Activated naive CD8-positive, alpha-beta T cell treated with anti-CD3 and anti-CD28 coated beads for 36 hours (primary cell): ENCODE results near the gene METTL24. TPM values are rescaled to one million over a fixed set of nuclear protein-coding genes. Genes with fewer than 3 reads are reported as not detected.
"Not testable (repeated sequence)": the region's sequence is repeated elsewhere in the genome, so short reads cannot be mapped to it uniquely, and the experiment has no call there.

Experiments
- DNase-seq: peaks from one replicate; pipeline ENCODE4 v3.0.0; 2021
- H3K27ac Mint-ChIP-seq: one replicate; pipeline ENCODE4 v1.8.0; 2022; ENCODE audit warnings: mild to moderate bottlenecking, moderate library complexity, mixed read lengths
- H3K27me3 Mint-ChIP-seq: one replicate; pipeline ENCODE4 v1.8.0; 2022; ENCODE audit warnings: mild to moderate bottlenecking, mixed read lengths
- H3K36me3 Mint-ChIP-seq: one replicate; pipeline ENCODE4 v1.8.0; 2021; ENCODE audit warnings: mild to moderate bottlenecking, mixed read lengths
- H3K4me1 Mint-ChIP-seq: one replicate; pipeline ENCODE4 v1.8.0; 2021; ENCODE audit warnings: mixed read lengths
- H3K4me3 Mint-ChIP-seq: one replicate; pipeline ENCODE4 v1.8.0; 2022; ENCODE audit warnings: mild to moderate bottlenecking, moderate library complexity, mixed read lengths
- H3K9me3 Mint-ChIP-seq: one replicate; pipeline ENCODE4 v1.8.0; 2022; ENCODE audit warnings: mixed read lengths
- total RNA-seq, 2 experiments: library from RNA; stranded (reverse); gene quantifications; one replicate each; pipeline ENCODE4 v1.2.3, GENCODE V29; 2021

The METTL24 gene
- total RNA-seq, 2 experiments from 2014 or later = 0.26 to 0.27 TPM

DNA sequence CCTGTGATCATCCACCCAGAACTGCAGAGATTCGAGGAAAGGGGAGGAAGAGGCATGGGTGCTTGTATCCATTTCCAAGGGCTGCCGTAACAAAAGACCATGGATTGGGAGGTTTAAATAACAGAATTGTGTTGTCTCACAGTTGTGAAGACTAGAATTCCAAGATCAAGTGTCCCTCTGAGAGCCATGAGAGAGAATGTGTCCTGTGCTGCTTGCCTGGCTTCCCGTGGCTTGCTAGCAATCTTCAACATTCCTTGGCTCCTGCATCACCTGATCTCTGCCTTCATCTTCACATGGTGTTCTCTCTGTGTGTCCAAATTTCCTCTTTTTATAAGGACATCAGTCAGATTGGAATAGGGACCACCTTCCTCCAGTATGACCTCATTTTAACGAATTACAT is 108.1 kb downstream of the METTL24 start:
- H3K4me3 Mint-ChIP-seq = no peak overlapping the region
- peaks cover 3% of the 10 kb centered on the region for H3K9me3 Mint-ChIP-seq
- H3K27ac Mint-ChIP-seq = no peak overlapping the region
- DNase-seq = no peak
- H3K4me1 Mint-ChIP-seq = no peaks in the 10 kb centered on the region
- H3K36me3 Mint-ChIP-seq = peaks cover 1% of the 10 kb centered on the region
- no peaks in the 10 kb centered on the region for H3K27me3 Mint-ChIP-seq

DNA sequence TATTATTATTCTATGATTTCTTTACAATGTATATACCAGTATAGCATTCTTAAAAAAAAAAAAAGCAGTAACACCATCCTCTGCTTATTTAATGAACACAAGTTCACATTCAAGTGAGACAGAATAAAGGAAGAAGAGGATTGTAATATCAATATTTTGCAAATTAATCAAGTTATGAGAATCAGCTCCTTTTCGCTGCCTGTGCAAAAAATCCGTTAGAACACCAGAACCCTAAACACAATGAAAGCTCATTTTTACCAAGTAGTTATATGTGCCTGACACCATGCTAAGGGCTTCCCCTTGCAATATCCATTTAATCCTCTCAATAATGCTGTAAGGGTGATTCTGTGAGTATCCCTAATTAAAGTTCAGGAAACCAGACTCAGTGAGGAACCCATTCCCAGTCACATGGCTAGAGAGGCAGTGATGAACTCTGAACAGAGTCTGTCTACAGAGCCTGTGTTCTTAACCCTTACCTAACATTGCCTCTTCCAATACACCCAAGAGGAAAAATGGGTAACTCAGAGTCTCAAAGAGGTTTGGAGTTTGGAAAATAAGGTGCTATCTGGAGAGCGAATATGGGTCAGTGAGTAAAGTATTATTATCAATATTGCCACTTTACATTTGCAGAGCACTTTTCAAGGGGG is 111.1 kb downstream of the METTL24 start:
- Mint-ChIP-seq H3K27me3 (no peaks in the 10 kb centered on the region), H3K4me3 (no peak overlapping the region), H3K27ac (no peak overlapping the region), H3K4me1 (no peaks in the 10 kb centered on the region), H3K36me3 (peaks cover 5% of the 10 kb centered on the region), H3K9me3 (peaks cover 3% of the 10 kb centered on the region)
- DNase-seq = no peak

DNA sequence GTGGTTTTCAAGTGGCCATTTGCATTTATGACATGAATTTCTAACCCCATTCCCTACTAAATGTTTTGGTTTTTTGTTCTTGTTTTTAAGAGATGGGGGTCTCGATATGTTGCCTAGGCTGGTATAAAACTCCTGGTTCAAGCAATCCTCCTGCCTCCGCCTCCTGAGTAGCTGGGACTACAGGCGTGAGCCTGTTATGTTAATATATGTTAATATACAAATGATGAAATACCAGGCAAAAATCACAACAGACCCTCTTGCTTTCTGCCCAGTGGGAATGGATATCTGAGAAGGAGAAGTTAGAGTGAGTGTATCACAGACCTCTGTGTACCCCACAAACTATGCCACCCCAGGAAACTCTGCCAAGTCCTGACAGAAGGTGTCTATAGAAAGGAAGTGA is 111.8 kb downstream of the METTL24 start:
- DNase-seq = no peak
- Mint-ChIP-seq H3K4me3 (no peak overlapping the region), H3K36me3 (peaks cover 5% of the 10 kb centered on the region), H3K27ac (no peak overlapping the region), H3K27me3 (no peaks in the 10 kb centered on the region), H3K9me3 (peaks cover 3% of the 10 kb centered on the region), H3K4me1 (no peaks in the 10 kb centered on the region)

DNA sequence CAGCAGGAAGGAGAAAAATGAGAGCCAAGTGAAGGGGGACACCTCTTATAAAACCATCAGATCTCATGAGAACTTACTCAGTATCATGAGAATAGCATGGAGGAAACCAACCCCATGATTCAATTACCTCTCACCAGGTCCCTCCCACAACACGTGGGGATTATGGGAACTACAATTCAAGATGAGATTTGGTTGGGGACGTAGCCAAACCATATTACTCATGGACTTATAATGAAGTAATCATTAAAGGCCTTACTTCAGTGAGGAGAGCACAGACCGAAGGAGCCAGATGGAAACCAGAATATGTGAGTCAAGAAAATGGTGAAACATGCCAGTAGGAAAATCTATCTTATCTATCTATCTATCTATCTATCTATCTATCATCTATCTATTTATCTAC is 113.5 kb downstream of the METTL24 start:
- H3K36me3 Mint-ChIP-seq, H3K9me3 Mint-ChIP-seq, H3K4me1 Mint-ChIP-seq, H3K4me3 Mint-ChIP-seq, DNase-seq, H3K27ac Mint-ChIP-seq, H3K27me3 Mint-ChIP-seq: not testable (repeated sequence)

GRCh38 chr6:110239526-110240274 is 118.4 kb downstream of the METTL24 start:
- Mint-ChIP-seq H3K27me3 (no peaks in the 10 kb centered on the region), H3K4me3 (no peak overlapping the region), H3K27ac (no peak overlapping the region), H3K36me3 (peaks cover 20% of the 10 kb centered on the region), H3K4me1 (no peaks in the 10 kb centered on the region), H3K9me3 (no peaks in the 10 kb centered on the region)
- DNase-seq = no peak

- H3K27ac Mint-ChIP-seq, H3K4me3 Mint-ChIP-seq, DNase-seq, H3K27me3 Mint-ChIP-seq, H3K4me1 Mint-ChIP-seq, H3K9me3 Mint-ChIP-seq: not testable (repeated sequence)
- peaks cover 16% of the 10 kb centered on the region for H3K36me3 Mint-ChIP-seq
Observed at GRCh38 chr6:110236007-110236406, 122.1 kb downstream of the METTL24 start.

GRCh38 chr6:110233770-110234374 is 124.3 kb downstream of the METTL24 start:
- Mint-ChIP-seq H3K36me3 (peaks cover 18% of the 10 kb centered on the region), H3K4me3 (no peak overlapping the region), H3K27me3 (no peaks in the 10 kb centered on the region), H3K4me1 (peaks cover 9% of the 10 kb centered on the region), H3K27ac (peak overlapping the region; percentile 12), H3K9me3 (no peaks in the 10 kb centered on the region)
- DNase-seq = no peak

DNA sequence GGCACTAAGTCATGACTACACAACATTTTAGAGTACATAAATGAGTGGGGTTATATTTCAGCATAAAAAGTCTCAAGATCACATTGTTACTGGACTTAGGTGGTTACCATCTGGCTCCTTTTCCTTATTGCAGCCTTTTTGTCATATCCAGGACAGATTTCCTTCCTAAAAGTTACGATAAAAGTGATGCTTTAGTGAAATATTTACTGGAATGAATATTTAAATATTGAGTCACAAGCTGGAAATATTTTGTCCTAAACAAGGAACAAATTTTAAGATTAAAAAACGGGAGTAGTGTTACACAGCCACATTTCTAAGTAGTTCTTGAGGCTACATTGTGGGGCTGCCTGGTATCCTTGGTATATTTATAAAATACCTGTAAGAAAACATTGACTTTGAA is 125.7 kb downstream of the METTL24 start:
- DNase-seq = no peak
- Mint-ChIP-seq H3K36me3 (peaks cover 18% of the 10 kb centered on the region), H3K4me3 (no peak overlapping the region), H3K4me1 (peaks cover 9% of the 10 kb centered on the region), H3K9me3 (no peaks in the 10 kb centered on the region), H3K27me3 (no peaks in the 10 kb centered on the region), H3K27ac (no peak overlapping the region)

DNA sequence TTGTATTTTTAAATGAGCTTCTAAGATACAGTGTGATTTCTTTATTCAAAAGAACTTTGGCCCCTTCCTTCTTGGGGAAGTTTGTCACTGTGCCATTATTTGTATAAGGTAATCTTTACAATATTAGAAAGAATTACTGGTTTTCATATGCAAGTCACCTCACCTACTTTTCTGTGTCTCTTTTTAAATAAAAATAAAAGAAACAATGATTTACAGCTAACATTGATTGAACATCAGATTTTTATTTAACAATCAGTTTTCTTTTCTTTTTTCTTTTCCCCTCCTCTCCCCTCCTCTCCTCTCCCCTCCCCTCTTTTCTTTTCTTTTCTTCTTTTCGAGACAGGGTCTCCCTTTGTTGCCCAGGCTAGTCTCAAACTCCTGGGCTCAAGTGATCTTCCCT is 131.9 kb downstream of the METTL24 start:
- H3K27ac Mint-ChIP-seq = peak overlapping the region; percentile 29
- no peaks in the 10 kb centered on the region for H3K27me3 Mint-ChIP-seq
- no peaks in the 10 kb centered on the region for H3K4me1 Mint-ChIP-seq
- H3K9me3 Mint-ChIP-seq = no peaks in the 10 kb centered on the region
- no peak for DNase-seq
- no peak overlapping the region for H3K4me3 Mint-ChIP-seq
- peaks cover 6% of the 10 kb centered on the region for H3K36me3 Mint-ChIP-seq

DNA sequence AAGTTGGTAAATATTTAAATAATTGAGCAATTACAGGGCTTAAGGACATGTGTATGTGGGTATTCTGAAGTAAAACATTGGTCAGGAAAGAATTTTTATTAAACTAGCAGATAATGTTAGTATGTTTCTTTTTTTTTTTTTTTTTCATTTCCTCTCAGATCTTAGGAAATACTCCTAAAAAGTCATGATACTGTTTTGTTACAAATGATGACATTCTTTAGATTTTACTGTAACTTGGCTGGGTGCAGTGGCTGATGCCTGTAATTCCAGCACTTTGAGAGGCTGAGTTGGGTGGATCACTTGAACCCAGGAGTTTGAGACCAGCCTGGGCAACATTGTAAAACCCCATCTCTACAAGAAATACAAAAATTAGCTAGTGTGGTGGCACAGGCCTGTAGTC is 136.4 kb downstream of the METTL24 start:
- Mint-ChIP-seq H3K4me3 (no peak overlapping the region), H3K27ac (no peak overlapping the region), H3K4me1 (peaks cover 7% of the 10 kb centered on the region), H3K36me3 (peaks cover 14% of the 10 kb centered on the region), H3K27me3 (no peaks in the 10 kb centered on the region), H3K9me3 (no peaks in the 10 kb centered on the region)
- no peak for DNase-seq

DNA sequence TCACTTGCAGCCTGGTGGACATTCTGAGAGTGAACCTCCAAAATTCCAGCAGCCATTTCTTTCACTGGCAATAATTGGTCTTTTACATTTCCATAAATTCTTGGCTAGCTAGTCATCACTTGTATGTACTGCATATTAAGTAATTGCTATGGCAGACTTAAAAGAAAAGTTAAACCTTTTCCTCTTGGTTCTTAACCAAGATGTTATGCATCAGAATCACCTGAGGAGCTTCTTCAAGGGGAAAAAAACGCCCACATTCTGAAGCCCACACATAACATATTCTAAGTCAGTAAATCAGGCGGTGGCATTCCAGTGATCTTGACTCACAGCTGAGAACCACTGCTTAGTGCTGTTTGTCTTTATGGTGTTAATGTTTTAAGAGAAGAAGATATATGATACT is 140.9 kb downstream of the METTL24 start:
- no peaks in the 10 kb centered on the region for H3K9me3 Mint-ChIP-seq
- H3K27me3 Mint-ChIP-seq = no peaks in the 10 kb centered on the region
- no peak for DNase-seq
- no peak overlapping the region for H3K4me3 Mint-ChIP-seq
- peaks cover 7% of the 10 kb centered on the region for H3K4me1 Mint-ChIP-seq
- H3K36me3 Mint-ChIP-seq = peaks cover 25% of the 10 kb centered on the region
- no peak overlapping the region for H3K27ac Mint-ChIP-seq

GRCh38 chr6:110216140-110216539 is 142.0 kb downstream of the METTL24 start:
- DNase-seq = no peak
- H3K27ac Mint-ChIP-seq = no peak overlapping the region
- no peak overlapping the region for H3K4me3 Mint-ChIP-seq
- H3K36me3 Mint-ChIP-seq = peaks cover 28% of the 10 kb centered on the region
- H3K4me1 Mint-ChIP-seq = peaks cover 7% of the 10 kb centered on the region
- no peaks in the 10 kb centered on the region for H3K9me3 Mint-ChIP-seq
- H3K27me3 Mint-ChIP-seq = no peaks in the 10 kb centered on the region

- Mint-ChIP-seq H3K27ac (no peak overlapping the region), H3K4me3 (no peak overlapping the region), H3K36me3 (peaks cover 19% of the 10 kb centered on the region), H3K4me1 (peaks cover 7% of the 10 kb centered on the region), H3K9me3 (no peaks in the 10 kb centered on the region), H3K27me3 (no peaks in the 10 kb centered on the region)
- no peak for DNase-seq
Observed at GRCh38 chr6:110214338-110214737, 143.8 kb downstream of the METTL24 start.

- DNase-seq = no peak
- H3K9me3 Mint-ChIP-seq = no peaks in the 10 kb centered on the region
- H3K27ac Mint-ChIP-seq = no peak overlapping the region
- peaks cover under 1% of the 10 kb centered on the region for H3K4me1 Mint-ChIP-seq
- no peak overlapping the region for H3K4me3 Mint-ChIP-seq
- H3K27me3 Mint-ChIP-seq = no peaks in the 10 kb centered on the region
- peaks cover 19% of the 10 kb centered on the region for H3K36me3 Mint-ChIP-seq
Observed at GRCh38 chr6:110211753-110212152, 146.4 kb downstream of the METTL24 start.

- H3K9me3 Mint-ChIP-seq = no peaks in the 10 kb centered on the region
Observed at GRCh38 chr6:110207652-110208051, 150.5 kb downstream of the METTL24 start.

More at GRCh38 chr6:110207652-110208051, 150.5 kb downstream of the METTL24 start:
- peaks cover 4% of the 10 kb centered on the region for H3K4me1 Mint-ChIP-seq
- H3K4me3 Mint-ChIP-seq = no peak overlapping the region
- H3K36me3 Mint-ChIP-seq = peaks cover 9% of the 10 kb centered on the region
- no peaks in the 10 kb centered on the region for H3K27me3 Mint-ChIP-seq
- DNase-seq = no peak
- H3K27ac Mint-ChIP-seq = no peak overlapping the region
